ENCODE results near the gene ODAD2. TPM values are rescaled to one million over a fixed set of nuclear protein-coding genes. Genes with fewer than 3 reads are reported as not detected.

ODAD2 gene
- total RNA-seq, 4 donors from 2014 or later, result 0.19 to 0.29 TPM; not detected in 2

DNA sequence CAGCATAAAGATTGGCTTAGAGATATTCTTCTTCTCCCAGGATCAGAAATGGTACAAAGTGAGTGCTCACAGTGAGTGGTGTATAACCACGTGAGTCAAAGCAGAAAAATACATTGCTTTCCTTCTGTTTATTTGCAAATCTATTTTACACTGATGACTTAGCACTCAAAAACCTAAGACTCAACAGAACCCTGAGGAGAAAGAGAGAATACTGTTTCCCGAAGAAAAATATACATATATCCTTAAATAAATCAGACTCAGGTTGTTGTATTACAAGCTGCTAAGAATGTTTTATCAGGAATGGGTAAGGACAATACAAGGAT is 48.7 kb downstream of the ODAD2 start:
- intact Hi-C loops (cut with DNase I), result no loop called here
- Histone ChIP-seq H3K27ac (no peak overlapping the region), H3K27me3 (no peaks in the 10 kb centered on the region), H3K4me1 (no peaks in the 10 kb centered on the region), H3K9me3 (no peaks in the 10 kb centered on the region), H3K36me3 (no peaks in the 10 kb centered on the region), H3K4me3 (no peak overlapping the region)
- TF ChIP-seq, protein P1, sequence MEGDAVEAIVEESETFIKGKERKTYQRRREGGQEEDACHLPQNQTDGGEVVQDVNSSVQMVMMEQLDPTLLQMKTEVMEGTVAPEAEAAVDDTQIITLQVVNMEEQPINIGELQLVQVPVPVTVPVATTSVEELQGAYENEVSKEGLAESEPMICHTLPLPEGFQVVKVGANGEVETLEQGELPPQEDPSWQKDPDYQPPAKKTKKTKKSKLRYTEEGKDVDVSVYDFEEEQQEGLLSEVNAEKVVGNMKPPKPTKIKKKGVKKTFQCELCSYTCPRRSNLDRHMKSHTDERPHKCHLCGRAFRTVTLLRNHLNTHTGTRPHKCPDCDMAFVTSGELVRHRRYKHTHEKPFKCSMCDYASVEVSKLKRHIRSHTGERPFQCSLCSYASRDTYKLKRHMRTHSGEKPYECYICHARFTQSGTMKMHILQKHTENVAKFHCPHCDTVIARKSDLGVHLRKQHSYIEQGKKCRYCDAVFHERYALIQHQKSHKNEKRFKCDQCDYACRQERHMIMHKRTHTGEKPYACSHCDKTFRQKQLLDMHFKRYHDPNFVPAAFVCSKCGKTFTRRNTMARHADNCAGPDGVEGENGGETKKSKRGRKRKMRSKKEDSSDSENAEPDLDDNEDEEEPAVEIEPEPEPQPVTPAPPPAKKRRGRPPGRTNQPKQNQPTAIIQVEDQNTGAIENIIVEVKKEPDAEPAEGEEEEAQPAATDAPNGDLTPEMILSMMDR (IDR thresholded peaks at IDR 0.05), result no peak
- no peak for TF ChIP-seq POLR2A (IDR thresholded peaks at IDR 0.05)
- no peak for DNase-seq
- 74 to 76% methylated on average over 2 of the region's 2 CpGs for WGBS, 2 donors

DNA sequence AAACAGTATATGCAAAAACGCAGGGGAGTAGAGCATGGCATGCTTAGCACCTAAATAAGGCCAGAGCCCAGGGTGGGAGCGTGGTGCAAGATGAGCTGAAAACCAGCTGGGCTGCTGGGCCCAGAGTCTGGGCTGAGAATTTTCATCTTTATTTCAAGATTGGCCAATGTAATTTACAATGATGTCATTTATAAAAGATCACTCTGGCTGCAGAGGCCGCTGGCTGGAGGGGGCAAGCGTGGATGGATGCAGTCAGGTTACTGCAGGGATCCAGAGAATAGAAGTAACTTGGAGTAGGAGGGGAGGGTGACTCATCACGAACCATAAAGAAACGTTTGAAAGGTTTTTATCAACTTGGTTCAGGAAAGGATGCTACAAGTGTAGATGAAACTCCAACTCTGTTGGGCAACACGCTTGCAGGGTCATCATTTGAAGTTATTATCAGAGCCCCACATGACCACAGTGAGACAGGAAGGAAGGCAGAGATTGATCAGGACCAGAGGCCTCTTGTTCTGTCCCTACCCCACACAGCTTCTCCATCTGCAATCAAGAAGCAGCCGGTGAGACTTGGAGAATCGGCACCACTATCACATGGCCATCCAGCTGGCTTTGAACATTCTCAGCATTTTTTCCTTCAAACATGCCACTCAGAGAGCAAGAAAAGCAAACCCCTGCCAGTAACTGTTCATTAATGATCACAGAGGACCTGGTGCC is 49.2 kb downstream of the ODAD2 start:
- H3K4me1 ChIP-seq, result no peaks in the 10 kb centered on the region
- no peaks in the 10 kb centered on the region for H3K27me3 ChIP-seq
- H3K9me3 ChIP-seq, result no peaks in the 10 kb centered on the region
- 63 to 64% methylated on average over 9 of the region's 9 CpGs for WGBS, 2 donors
- H3K4me3 ChIP-seq, result no peak overlapping the region
- TF ChIP-seq, protein P1 (IDR thresholded peaks at IDR 0.05), result no peak
- no peak for TF ChIP-seq POLR2A (IDR thresholded peaks at IDR 0.05)
- no peak for DNase-seq
- intact Hi-C loops (cut with DNase I), result no loop called here
- H3K36me3 ChIP-seq, result no peaks in the 10 kb centered on the region
- no peak overlapping the region for H3K27ac ChIP-seq

DNA sequence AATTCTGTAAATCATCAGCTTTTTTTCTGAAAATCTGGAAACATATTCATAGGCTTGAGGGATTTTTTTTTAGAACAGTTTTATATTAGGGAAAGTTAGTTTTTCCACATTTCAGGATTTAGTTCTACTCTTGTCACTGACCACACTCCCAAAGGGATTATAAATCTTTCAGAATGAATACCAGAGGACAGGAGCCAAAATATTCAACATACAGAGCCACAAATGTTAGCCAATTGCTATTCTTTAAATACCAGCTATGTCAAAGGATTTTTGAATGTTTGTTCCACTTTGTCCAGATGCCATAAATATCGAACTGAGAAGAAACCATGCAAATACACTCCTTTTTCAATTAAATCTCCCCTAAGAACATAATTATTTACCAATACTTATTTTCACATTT is 50.7 kb downstream of the ODAD2 start:
- Histone ChIP-seq H3K27me3 (no peaks in the 10 kb centered on the region), H3K9me3 (no peaks in the 10 kb centered on the region), H3K4me1 (no peaks in the 10 kb centered on the region), H3K4me3 (no peak overlapping the region), H3K27ac (no peak overlapping the region), H3K36me3 (no peaks in the 10 kb centered on the region)
- intact Hi-C loops (cut with DNase I), result no loop called here
- TF ChIP-seq POLR2A (IDR thresholded peaks at IDR 0.05), result no peak
- TF ChIP-seq, protein P1 (IDR thresholded peaks at IDR 0.05), result no peak
- WGBS, 2 donors, result 16 to 25% methylated on average over 1 of the region's 1 CpG
- DNase-seq, result no peak

DNA sequence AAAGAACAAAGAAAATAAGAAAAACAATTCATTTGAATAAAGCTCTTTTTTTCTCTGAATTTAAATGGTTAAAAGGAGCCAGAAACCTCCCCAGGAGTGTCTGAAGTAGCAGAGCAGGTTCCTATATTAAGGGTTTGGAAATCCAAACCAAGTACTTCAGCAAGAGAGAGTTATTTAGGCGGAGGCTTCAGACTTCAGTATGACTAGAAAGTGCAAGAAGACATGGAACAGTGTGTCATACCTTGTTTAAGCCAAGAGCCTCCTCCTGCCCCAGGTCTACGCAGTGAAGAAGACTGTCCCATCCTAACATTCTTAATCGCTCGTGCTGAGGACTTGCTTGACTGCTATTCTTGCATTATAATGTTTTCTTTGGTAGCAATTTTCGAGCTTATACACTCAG is 51.3 kb downstream of the ODAD2 start:
- no peaks in the 10 kb centered on the region for H3K4me1 ChIP-seq
- WGBS, 2 donors, result 72 to 77% methylated on average over 5 of the region's 5 CpGs
- no peak overlapping the region for H3K27ac ChIP-seq
- no peaks in the 10 kb centered on the region for H3K36me3 ChIP-seq
- no peak overlapping the region for H3K4me3 ChIP-seq
- no peak for TF ChIP-seq POLR2A (IDR thresholded peaks at IDR 0.05)
- TF ChIP-seq, protein P1 (IDR thresholded peaks at IDR 0.05), result no peak
- H3K9me3 ChIP-seq, result no peaks in the 10 kb centered on the region
- no peak for DNase-seq
- H3K27me3 ChIP-seq, result no peaks in the 10 kb centered on the region
- intact Hi-C loops (cut with DNase I), result no loop called here

DNA sequence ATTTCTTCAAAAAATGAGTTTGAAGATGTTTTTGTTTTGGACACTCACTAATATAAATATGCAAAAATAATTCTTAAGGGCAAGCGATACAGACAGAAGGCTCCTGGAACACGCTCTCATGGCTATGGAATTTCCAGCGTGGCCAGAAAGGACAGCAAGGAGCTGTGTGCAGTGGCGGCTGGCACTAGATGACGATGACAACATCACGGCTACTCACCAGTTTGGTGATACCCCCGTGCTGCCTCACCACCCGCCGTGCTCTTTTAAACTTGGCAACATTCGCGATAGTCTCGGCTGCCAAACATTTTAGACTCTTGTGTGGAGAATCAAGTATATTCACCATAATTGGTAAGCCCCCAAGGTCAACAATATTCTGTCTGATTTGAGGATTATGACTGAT is 54.9 kb downstream of the ODAD2 start:
- no peaks in the 10 kb centered on the region for H3K4me1 ChIP-seq
- TF ChIP-seq, protein P1 (IDR thresholded peaks at IDR 0.05), result no peak
- TF ChIP-seq POLR2A (IDR thresholded peaks at IDR 0.05), result no peak
- no peaks in the 10 kb centered on the region for H3K36me3 ChIP-seq
- H3K27me3 ChIP-seq, result no peaks in the 10 kb centered on the region
- 94 to 95% methylated on average over 12 of the region's 12 CpGs for WGBS, 2 donors
- intact Hi-C loops (cut with DNase I), result no loop called here
- DNase-seq, result no peak
- H3K4me3 ChIP-seq, result no peak overlapping the region
- H3K9me3 ChIP-seq, result no peaks in the 10 kb centered on the region
- no peak overlapping the region for H3K27ac ChIP-seq

Data from esophagus squamous epithelium (tissue), 5 donors.